ENCODE measurements around the gene CFAP68.
"Not testable (repeated sequence)": the region's sequence is repeated elsewhere in the genome, so short reads cannot be mapped to it uniquely, and the experiment has no call there.

The CFAP68 gene

DNA sequence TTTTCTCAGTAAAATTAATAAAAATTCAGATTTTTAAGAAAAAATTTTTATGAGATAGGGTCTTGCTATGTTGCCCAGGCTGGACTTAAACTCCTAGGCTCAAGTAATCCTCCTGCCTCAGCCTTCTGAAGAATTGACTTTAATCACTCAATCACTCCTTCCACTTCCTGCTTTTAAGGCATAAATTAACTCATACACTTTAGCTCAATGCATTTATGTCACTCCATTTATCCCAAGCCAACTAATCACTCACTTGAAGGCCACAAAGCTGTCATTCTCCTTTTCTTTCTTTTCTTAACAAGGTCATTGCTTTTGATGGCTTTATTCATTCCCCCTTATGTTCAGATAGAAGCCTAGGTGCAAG lies 8.8 kb upstream of the CFAP68 start:
- no peak for DNase-seq (ENCODE audit: low read depth, low spot score)

DNA sequence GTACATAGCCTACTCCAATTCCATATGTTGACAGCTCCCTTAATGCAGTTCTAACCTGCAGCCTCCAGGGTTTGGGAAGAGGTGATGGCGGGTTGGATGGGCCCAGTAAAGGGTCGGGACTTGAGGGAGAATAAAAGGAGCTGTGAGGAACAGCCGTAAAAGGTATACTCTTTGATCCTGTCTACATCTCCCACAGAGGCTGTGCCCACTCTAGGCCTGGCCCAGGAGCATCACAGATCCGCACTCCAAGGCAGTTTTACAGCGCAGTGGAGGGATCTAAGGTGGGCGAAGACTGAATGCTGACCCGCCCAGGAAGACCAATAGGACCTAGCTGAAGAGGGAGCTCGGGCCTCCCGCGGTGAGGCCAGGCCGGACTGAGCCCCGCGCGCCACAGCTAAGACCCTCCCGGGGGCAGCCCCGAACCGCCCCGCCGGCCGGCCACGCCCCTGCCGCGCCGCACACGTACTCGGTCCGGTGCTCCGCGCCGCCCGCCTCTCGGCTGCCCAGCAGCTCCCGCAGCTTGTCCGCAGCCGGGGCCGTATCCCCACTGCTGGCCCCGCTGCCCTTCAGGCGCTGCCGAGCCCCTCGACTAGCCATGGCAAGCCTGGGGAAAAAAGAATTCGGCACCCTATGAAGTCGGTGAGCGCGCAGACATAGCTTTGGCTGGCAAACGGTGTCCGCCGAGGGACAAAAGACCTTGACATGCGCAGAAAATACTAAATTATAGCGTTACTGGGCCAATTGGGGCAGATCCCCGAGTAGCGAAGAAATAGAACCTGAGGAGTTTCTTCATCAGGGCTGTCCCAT lies 8.3 kb upstream of the CFAP68 start, which contains the start of gene ALG9:
TSS of gene ALG9 (minus strand) at position 696 of the 807 bp plus-strand sequence. CDS start at position 597, 99 bp downstream.
- DNase-seq (ENCODE audit: low read depth, low spot score), result peak; percentile 75

DNA sequence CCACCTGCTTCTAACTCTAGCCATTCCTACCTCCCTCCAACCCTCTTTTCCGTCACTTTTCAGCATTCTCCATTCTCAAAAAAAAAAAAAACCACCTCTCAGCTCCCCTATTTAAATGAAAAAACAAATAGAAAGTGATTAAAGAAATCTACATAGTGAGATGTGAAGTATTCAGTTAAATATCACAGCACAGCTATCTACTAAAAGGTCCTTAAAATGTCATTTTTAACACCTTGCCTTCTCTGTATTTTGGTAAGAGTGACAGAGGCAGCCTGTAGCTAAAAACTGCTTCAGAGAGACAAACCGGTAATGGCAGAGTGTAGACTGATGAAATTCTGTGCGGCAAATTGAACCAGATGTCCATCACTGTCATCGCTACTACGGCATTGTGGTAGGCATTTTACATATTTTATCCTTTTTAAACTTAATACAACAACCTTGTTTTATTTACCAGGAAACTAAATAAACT lies 7.6 kb upstream of the CFAP68 start:
- DNase-seq (ENCODE audit: low read depth, low spot score), result no peak

DNA sequence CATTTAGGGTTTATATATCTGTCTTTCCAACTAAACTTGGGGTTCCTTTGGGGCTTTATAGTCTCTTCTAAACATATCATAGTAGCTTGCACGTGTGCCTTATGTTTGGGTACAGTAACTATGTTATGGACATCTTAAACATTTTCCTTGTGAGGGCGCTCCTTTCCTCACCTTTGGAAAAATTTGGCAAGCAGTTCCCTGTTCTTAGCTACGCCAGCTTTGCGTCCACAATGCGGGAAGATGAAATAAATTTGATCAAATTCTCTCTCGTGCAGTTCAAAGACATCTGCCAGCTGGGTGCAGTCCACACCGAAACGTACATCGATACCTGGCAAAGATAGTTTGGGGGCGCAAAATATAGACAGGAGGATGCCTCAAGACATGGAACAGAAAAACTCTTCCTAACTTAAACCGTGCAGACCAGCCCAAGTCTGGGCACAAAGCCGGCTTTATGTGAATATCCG lies 924 bp upstream of the CFAP68 start:
- no peak for DNase-seq (ENCODE audit: low read depth, low spot score)

DNA sequence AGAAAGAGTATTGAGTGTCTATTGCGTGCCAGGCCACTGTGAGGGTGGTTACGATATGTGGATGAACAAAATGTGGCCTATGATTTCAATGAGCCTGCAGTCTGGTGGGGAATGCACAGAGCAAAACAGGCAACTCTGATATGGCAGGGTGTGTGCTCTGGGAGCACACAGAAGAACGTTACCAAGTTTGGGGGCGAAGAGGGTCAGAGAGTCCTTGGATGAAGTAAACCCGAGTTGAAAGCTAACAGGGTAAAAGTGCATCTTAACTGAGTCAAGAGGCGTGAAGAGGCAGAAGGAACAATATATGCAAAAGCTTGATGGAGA lies 258 bp downstream of the CFAP68 start:
- DNase-seq (ENCODE audit: low read depth, low spot score), result no peak

DNA sequence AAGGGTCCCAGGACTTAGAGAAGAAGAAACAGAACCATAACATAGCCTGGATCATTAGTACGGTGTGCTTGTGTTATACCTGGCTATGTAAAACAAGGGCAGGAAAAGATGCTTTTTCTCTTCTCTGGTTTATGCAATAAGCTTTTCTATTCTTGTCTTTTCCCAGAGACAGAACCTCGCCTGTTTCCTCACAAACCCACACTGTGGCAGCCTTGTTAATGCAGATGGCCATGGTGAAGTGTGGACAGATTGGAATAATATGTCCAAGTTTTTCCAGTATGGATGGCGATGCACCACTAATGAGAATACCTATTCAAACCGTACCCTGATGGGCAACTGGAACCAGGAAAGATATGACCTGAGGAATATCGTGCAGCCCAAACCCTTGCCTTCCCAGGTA lies 2.9 kb downstream of the CFAP68 start:
- no peak for DNase-seq (ENCODE audit: low read depth, low spot score)

DNA sequence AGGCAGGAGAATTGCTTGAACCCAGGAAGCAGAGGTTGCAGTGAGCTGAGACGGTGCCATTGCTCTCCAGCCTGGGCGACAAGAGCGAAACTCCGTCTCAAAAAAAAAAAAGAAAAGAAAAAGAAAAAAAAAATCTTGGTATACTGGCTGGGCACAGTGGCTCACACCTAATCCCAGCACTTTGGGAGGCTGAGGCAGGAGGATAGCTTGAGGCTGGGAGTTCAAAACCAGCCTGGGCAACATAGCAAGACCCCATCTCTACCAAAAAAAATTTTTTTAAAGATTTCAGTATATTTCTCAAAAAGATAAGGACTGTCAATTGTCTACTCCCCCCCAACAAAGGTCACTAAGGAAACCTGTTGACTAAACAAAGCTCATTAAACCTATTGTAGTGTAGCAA lies 5.7 kb downstream of the CFAP68 start:
- not testable (repeated sequence) for DNase-seq (ENCODE audit: low read depth, low spot score)

DNA sequence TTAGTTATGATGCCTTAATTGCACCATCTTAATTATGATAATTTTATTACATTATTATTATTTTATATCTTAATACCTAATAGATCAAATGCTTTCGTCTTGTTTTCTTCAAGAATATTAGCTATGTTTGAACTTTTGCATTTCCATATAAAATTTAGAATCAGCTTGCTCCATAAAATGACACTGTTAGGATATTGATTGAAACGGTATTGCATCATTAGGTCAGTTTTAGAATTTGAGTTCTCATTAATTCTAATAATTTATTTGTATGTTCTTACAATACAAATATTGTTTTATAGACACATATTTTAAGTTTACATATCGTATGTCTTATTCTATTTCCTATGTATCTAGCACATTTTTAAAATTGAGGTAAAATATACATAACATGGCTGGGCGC lies 6.7 kb downstream of the CFAP68 start:
- DNase-seq (ENCODE audit: low read depth, low spot score), result no peak

DNA sequence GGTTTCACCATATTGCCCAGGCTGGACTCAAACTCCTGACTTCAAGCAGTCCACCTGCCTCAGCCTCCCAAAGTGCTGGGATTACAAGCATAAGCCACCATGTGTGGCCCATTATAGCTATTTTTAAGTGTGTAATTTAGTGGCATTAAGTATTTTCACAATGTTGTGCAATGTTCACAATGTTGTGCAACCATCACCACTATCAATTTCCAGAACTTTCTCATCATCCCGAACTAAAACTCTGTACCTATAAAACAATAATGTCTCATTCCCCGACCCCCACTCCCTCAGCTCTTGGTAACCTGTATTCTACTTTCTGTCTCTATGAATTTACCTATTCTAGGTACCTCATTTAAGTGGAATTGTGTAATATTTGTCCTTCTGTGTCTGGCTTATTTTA lies 7.5 kb downstream of the CFAP68 start:
- DNase-seq (ENCODE audit: low read depth, low spot score), result no peak

DNA sequence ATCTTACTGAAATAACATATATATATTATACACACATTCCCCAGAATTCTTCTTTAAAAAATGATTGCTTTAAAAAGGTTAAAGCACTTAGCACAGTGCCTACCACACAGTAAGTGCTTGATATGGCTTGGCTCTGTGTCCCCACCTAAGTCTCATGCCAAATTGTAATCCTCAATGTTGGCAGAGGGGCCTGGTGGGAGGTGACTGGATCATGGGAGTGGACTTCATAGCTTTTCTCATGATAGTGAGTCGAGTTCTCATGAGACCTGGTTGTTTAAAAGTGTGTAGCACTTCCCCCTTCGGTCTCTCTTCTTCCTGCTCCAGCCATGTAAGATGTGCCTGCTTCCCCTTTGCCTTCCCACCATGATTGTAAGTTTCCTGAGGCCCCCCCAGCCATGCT lies 26.1 kb downstream of the CFAP68 start:
- DNase-seq (ENCODE audit: low read depth, low spot score), result no peak

DNA sequence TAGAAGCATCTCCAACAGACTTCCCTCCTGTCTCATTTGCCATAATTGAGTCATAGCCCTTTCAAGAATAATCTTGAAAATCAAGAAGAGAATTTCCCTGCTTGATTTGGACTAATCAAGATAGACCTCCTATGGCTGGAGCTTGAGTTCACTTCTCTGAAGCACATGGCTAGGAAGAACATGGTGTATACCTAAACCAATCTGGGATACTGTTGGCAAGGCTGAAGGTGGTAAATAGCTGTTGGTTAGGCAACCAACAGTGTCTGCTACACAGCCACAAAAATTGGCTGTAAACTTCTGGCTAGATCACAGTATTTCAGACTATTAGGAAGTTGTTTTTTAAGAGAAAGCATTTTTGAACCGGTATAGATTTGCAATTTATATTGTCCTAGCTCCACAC lies 27.3 kb downstream of the CFAP68 start:
- DNase-seq (ENCODE audit: low read depth, low spot score), result no peak

DNA sequence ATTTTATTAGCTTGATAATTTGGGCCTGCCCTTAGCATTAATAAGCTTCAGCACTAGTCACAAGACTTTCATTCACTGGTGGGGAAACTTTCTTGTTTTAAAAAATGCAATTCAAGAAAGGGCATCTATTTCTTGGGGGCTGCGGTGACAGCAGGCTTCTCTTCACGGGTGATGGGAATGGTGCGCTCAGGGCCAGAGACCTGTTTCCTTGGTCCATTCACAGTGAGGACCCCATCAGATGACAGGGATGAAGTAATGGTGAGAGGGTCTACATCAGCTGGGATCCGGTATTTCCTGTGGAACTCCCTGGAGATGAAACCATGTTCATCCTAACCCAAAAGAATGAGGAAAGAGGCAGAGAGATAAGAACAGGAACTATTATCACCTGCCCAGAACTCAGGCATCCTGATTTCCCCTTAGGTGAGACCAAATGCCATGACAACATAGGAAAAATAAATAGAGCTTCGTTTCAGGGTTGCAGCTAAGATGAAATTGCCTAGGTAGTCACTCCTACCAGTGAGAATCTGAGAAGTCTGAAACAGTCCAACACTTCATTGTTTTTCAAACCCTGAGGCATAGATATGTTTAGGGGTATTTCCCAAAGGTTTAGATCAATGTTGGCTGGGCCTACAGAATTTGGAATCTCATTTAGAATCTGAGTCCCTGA lies 29.4 kb downstream of the CFAP68 start:
- no peak for DNase-seq (ENCODE audit: low read depth, low spot score)

DNA sequence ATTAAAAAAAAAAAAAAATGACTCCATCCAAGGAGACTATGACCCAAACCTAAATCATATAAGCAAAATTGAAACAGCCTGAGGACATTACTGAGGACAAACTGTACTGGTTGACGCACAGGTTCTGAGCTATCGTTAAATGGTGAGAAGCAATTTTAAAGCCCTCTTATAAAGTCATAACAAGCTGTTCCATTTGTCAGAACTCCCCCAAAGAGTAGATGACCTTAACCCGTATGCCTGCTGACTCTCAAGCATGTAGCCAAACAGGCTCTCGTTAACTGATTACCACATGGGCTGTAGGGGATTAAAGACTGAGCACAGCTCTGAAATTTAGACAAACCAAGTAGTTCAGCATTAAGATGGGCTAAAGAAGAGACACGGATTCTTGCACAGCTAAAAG lies 30.0 kb downstream of the CFAP68 start:
- no peak for DNase-seq (ENCODE audit: low read depth, low spot score)

DNA sequence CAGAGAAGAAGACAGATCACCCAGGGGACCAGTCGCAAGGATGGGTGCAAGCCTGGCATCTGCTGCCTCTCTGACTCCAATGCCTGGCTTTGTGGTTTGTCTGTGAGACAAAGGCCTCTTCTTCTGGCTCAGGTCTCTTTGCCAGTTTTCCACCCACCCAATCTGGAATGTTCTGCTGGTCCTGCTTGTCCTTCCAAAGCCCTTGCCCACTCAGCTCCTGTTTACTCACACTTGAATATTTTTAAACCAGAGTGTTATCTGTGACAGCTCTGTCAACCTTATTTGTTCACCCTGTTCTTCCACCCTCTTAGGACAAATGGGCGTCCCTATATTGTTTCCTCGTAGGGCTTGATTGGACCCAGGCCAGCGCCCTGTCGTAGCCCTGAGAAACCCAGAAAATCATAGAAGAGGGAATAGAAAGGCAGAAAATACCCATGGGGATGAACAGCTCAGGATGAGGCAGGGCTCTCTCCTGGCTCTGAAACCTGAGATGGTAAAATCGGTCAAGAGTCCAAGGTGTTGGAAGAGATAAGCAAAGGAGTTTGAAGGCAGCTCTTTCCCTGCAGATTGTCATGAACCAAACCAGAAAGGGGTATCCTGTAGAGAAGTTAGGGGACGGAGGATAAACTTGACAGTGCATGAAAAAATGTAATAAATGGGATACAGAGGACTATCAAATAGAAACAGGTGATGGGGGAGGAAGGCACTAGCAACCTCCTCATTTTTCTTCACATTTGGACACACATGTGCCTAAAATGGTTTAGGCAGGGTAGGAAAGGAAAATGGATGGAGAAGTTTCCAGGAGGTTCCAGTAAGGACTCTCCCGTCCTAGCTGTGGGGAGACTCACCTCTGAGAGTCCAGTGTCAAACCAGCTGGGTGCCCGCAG lies 31.6 kb downstream of the CFAP68 start:
- DNase-seq (ENCODE audit: low read depth, low spot score), result no peak

DNA sequence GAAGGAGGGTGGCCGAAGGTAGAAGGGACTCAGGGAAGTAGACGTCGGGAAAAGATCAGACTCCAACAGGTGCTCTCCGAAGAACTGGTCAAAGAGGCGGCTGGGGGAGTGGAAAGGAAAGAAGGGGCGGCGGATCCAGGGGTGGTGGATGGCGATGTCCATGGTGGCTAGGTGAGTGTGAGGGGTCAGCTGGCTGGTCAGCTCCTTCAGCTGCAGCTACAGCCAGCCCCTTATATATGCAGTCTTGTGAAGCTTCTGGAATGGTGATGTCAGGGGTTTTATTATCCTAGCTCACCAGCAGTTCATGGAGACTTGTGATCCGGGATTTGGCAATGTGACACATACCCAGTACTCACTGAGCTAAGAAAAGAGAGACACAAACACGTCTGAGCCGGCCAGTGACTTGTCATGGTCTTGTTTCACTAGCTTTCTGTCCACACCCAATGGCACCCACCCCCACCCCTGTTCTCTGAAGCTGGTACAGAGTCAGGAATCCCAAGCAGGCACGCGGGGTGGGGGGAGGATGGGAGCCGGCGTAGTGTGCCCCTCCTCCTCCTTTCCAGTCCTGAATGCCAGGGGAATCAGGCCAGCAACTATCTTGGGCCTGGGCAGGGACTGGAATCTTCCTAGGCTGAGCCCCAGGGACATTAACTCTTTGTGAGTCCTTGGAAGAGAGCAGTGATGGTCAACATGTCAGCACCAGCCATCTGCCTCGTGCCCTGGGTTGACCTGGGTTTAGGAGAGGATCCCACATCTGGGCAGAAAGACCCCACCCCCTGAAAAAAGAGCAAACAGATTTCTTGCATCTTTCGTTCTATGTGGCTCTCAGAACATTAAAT lies 32.4 kb downstream of the CFAP68 start, which contains the start of gene CRYAB:
TSS of gene CRYAB (minus strand) at position 208 of the 839 bp plus-strand sequence. CDS start at position 162, 46 bp downstream.
- no peak for DNase-seq (ENCODE audit: low read depth, low spot score)

DNA sequence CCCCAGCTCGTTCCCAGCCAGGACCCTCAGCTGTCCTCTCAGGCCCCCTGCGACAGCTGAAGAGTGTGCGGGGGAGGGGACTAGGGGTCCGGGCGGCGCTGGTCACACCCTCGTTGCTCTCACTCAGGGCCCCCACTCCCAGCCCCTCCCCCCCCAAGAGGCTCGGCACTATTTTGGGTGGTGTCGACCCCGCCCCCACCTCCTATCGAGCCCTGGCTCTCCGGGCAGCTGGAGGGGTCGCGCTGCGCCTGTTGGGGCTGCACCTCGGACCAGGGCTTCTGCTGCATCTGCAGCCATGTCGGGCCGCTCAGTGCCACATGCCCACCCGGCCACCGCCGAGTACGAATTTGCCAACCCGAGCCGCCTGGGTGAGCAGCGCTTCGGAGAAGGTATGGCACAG lies 33.2 kb downstream of the CFAP68 start, which contains the start of gene HSPB2:
TSS of gene HSPB2 (plus strand) at position 200 of the 400 bp plus-strand sequence. CDS start at position 296, 96 bp downstream.
- DNase-seq (ENCODE audit: low read depth, low spot score), result no peak

DNA sequence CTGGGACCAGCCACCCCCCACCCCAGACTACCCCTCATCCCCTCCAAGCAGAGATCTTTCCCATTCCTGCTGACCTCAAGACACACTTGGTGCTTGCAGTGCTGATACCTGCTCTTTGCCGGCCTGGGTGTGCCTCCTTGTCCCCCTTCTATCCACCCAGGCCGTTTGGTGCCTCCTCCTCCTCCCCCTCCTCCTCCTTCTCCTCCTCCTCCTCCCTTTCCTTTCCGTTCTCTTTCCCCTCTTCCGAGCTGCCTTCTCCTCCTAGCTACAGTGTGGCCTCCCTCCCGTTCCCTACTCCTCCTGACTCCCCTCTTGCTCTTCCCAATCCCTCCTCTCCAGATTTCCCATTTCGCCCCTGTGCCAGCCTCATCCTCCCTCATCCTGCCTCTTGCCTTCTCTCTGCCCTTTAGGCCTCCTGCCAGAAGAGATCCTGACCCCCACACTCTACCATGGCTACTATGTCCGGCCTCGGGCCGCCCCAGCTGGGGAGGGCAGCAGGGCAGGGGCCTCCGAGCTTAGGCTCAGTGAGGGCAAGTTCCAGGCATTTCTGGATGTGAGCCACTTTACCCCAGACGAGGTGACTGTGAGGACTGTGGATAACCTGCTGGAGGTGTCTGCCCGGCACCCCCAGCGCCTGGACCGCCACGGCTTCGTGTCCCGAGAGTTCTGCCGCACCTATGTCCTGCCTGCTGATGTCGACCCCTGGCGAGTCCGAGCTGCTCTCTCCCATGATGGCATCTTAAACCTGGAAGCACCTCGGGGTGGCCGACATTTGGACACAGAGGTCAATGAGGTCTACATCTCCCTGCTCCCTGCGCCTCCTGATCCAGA lies 33.9 kb downstream of the CFAP68 start:
- no peak for DNase-seq (ENCODE audit: low read depth, low spot score)

DNA sequence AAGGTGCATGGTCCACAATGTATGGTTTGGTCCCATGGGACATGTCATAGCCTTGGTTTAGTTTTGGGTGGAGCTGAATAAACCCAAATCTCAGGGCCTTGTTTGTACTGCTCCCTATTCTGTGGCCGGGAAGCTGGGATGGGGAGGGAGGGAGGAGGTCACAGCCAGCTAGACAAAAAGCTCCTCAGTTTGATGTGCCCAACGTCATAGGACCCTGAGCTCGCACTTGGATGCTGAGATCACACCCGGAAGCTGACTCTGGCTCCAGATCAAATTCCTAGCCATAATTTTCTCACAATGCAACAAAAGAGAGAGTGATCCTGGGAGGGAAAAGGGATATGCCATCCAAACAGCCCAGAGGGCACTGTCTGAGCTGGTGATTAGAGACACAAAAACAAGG lies 34.7 kb downstream of the CFAP68 start:
- DNase-seq (ENCODE audit: low read depth, low spot score), result no peak

DNA sequence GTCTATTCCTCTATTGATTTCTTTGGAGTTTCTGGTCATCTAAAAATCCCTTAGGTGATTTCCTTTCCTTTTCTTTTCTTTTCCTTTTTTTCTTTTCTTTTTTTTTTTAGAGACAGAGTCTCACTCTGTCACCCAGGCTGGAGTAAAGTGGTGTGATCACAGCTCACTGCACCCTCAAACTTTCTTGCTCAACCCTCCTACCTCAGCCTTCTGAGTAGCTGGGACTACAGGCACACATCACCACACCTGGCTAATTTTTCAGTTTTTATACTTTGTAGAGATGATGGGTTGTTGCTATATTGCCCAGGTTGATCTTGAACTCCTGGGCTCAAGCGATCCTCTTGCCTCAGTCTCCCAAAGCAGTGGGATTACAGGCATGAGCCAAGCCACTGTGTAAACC lies 37.4 kb downstream of the CFAP68 start:
- no peak for DNase-seq (ENCODE audit: low read depth, low spot score)

DNA sequence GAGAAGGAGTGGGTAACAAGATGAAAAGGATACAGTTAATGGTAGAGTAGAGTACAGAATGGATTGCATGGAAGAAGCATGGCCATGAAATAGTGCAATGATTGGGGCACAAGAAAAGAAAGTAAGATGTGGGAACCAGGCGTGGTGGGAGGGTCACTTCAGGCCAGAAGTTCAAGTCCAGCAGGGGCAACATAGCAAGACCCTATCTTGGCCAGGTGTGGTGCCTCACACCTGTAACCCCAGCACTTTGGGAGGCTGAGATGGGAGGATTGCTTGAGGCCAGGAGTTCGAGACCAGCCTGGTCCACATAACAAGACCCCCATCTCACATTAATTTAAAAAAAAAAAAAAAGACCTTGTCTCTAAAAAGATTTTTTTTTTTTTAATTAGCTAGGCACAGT lies 38.0 kb downstream of the CFAP68 start:
- no peak for DNase-seq (ENCODE audit: low read depth, low spot score)
